Measurements from ENCODE around the gene PARP3. TPM values are rescaled to one million over a fixed set of nuclear protein-coding genes. Genes with fewer than 3 reads are reported as not detected.

PARP3 gene
- total RNA-seq, 4 donors from 2014 or later = 100 to 157 (median 137) TPM

DNA sequence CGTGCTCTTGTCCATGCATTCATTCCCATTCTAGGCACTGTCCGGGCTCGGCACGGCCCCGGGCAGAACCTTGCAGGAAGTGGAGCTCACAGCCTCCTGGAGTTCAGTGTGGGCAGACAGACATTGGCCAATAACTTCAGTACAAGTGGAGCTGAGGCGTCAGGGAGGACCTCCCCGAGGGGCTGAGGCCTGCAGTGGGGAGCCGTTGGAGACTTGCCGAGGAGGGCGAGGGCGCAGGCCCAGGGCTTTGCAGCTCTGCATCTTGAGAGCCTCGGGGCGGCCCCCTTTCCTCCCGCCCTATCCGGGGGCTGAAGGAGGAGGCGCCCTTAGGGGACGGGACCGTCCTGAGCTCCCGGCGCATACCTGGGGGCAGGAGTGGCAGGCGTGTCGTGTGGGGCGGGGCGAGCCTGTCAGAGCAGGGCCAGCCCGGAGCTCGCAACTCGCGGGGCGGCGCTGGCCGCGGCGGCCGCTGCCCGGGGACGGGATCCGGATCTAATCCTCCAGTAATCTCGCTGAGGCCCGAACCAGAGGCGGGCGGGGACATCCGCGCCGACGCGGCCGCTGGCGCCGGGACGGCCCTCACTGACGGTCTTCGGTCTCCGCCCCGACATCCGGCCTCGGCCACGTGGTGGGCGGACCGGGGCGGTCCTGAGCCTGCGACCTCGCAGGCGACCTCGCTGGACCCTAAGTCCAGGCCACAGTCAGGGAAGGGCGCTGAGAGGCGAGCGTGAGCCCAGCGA lies 40.8 kb downstream of the PARP3 start, which contains the start of gene ACY1:
Gene ACY1 (plus strand): TSS at position 698 of the 740 bp plus-strand sequence. CDS start 530 bp downstream, outside the sequence.
- Histone ChIP-seq H3K27me3 (no peaks in the 10 kb centered on the region), H3K27ac (peak within 1 kb of the TSS; percentile 91 to 98 (median 94)), H3K4me1 (peaks cover 0 to 45% (median 12%) of the 10 kb centered on the region in 4 donors), H3K36me3 (peaks cover 0 to 6% (median 0%) of the 10 kb centered on the region in 3 donors), H3K4me3 (peak within 1 kb of the TSS; percentile 60 to 68 (median 66)), H3K9me3 (no peaks in the 10 kb centered on the region)
- peak; percentile 75 to 96 (median 94) for DNase-seq
- TF ChIP-seq CTCF (IDR thresholded peaks at IDR 0.05) (no peak), POLR2A (IDR thresholded peaks at IDR 0.05) (peak; percentile 80 to 92)

DNA sequence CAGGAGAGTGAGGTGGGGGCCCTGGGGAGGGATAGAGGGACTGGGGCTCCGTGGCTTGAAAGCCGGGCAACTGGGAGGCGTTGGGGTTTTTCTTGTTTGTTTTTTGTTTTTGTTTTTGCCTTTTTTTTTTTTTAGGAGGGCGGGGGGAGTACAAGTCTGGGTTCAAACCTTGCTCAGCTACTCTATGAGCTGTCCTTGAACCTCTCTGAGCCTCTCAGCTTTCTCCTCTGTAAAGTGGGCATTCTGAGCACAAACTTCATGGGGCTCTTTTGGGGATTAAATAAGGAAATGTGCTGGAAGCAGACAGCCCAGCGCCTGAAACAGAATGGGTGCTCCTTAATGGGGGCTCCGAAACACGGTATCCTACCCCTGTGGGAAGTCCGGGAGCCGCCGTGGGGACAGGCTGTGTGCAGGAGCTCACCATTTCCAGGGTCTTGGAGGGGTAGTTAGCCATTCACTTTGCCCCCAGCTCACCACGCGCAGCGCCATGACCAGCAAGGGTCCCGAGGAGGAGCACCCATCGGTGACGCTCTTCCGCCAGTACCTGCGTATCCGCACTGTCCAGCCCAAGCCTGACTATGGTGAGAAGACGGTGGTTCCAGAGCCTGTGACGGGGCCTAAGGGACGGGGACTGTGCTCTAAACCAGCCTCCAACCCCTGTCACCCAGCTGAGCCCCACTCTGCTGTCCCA lies 41.6 kb downstream of the PARP3 start:
- H3K9me3 ChIP-seq = no peaks in the 10 kb centered on the region
- H3K4me3 ChIP-seq = peak overlapping the region; percentile 60 to 68 (median 66)
- H3K36me3 ChIP-seq = peaks cover 0 to 13% (median 0%) of the 10 kb centered on the region in 3 donors
- no peak for DNase-seq
- TF ChIP-seq CTCF (IDR thresholded peaks at IDR 0.05) (no peak), POLR2A (IDR thresholded peaks at IDR 0.05) (peak in 1 of 2 donors; percentile 50)
- H3K4me1 ChIP-seq = peaks cover 0 to 45% (median 12%) of the 10 kb centered on the region in 4 donors
- H3K27ac ChIP-seq = peak overlapping the region; percentile 91 to 98 (median 94)
- H3K27me3 ChIP-seq = no peaks in the 10 kb centered on the region

DNA sequence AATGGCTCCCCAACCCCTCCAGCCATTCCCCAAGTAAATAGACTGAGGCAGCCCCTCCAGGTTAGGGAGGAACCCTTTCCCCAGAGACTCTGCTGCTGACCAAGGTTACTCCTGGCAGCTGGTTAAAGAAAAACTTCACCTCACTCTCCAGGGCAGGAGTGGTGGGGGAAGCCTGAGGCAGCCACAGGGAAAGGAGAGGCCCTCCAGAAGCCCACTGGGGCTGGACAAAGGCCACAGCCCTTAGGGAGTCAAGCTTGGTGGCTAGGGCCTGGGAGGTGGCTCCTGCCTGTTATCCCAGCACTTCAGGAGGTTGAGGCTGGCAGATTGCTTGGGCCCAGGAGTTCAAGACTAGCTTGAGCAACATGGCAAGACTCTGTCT lies 42.1 kb downstream of the PARP3 start:
- TF ChIP-seq POLR2A (IDR thresholded peaks at IDR 0.05) (no peak), CTCF (IDR thresholded peaks at IDR 0.05) (no peak)
- Histone ChIP-seq H3K27me3 (no peaks in the 10 kb centered on the region), H3K4me3 (peak overlapping the region in 3 of 4 donors; percentile 60 to 67 (median 65)), H3K27ac (peak overlapping the region; percentile 91 to 98 (median 94)), H3K9me3 (no peaks in the 10 kb centered on the region), H3K36me3 (peaks cover 0 to 18% (median 0%) of the 10 kb centered on the region in 3 donors), H3K4me1 (peaks cover 0 to 45% (median 12%) of the 10 kb centered on the region in 4 donors)
- no peak for DNase-seq

DNA sequence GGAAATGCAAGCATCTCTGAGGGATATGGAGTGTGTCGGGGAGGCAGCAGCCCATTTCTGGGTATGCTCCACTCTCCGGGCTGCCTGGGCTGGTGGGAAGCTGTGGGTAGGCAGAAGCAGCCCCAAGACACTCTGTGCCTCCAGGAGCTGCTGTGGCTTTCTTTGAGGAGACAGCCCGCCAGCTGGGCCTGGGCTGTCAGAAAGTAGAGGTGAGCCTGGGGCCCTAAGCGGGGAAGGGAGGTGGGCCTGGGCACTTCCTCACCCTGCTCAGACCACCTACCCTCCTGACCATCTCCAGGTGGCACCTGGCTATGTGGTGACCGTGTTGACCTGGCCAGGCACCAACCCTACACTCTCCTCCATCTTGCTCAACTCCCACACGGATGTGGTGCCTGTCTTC lies 42.9 kb downstream of the PARP3 start:
- Histone ChIP-seq H3K27ac (peak overlapping the region in 3 of 4 donors; percentile 88 to 98 (median 91)), H3K4me3 (peak overlapping the region in 2 of 4 donors; percentile 32 to 65), H3K27me3 (no peaks in the 10 kb centered on the region), H3K36me3 (peaks cover 0 to 18% (median 0%) of the 10 kb centered on the region in 3 donors), H3K9me3 (no peaks in the 10 kb centered on the region), H3K4me1 (peaks cover 0 to 45% (median 12%) of the 10 kb centered on the region in 4 donors)
- TF ChIP-seq POLR2A (IDR thresholded peaks at IDR 0.05) (no peak), CTCF (IDR thresholded peaks at IDR 0.05) (no peak)
- no peak for DNase-seq

GRCh38 chr3:51986010-51986947 lies 44.1 kb downstream of the PARP3 start:
- peak overlapping the region in 3 of 4 donors; percentile 88 to 98 (median 91) for H3K27ac ChIP-seq
- peak overlapping the region in 2 of 4 donors; percentile 32 to 45 for H3K4me3 ChIP-seq
- TF ChIP-seq POLR2A (IDR thresholded peaks at IDR 0.05) = peak; percentile 29 to 77
- no peak for TF ChIP-seq CTCF (IDR thresholded peaks at IDR 0.05)
- H3K36me3 ChIP-seq = peaks cover 0 to 18% (median 0%) of the 10 kb centered on the region in 3 donors
- peak in 2 of 3 donors; percentile 74 to 82 for DNase-seq
- no peaks in the 10 kb centered on the region for H3K9me3 ChIP-seq
- H3K4me1 ChIP-seq = peaks cover 0 to 33% (median 12%) of the 10 kb centered on the region in 4 donors
- H3K27me3 ChIP-seq = no peaks in the 10 kb centered on the region
